ENCODE results near the gene LRIT2.

- no peak for TF ChIP-seq CTCF (conservative IDR thresholded peaks at IDR 0.05; ENCODE audit: low read length)
- no peak for TF ChIP-seq EZH2phosphoT487 (IDR thresholded peaks at IDR 0.05; ENCODE audit: borderline replicate concordance)
These were observed 47.2 kb downstream of the LRIT2 start for GRCh38 chr10:84178160-84178609.

All from Loucy (cell line).